Activated naive CD4-positive, alpha-beta T cell treated with anti-CD3 and anti-CD28 coated beads, Interleukin-2, amount 50 U/mL, for 16 hours (primary cell): ENCODE measurements around the gene ZNF888.
A peak's percentile ranks its signal among the peaks of the same experiment; 100 is the strongest.
"Not testable (repeated sequence)": the region's sequence is repeated elsewhere in the genome, so short reads cannot be mapped to it uniquely, and the experiment has no call there.

Source experiments
- DNase-seq: peaks from one replicate; pipeline ENCODE4 v3.0.0-alpha.2; 2020

Gene ZNF888

GRCh38 chr19:52941523-52941922, 18.3 kb upstream of the ZNF888 start:
- DNase-seq: not testable (repeated sequence)

DNA sequence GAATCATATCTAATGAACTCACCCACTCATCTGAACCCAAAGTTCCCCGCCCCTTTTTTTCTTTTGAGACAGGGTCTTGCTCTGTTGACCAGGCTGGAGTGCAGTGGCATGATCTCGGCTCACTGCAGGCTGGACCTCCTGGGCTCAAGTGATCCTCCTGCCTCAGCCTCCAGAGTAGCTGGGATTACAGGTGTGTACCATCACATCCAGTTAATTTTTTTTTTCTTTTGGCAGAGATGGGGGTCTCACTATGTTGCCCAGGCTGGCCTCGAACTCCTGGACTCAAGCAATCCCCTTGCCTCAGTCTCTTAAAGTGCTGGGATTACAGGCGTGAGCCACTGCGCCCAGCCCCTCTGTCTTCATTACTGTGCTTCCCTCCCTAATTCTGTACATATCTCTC, 17.7 kb upstream of the ZNF888 start:
- DNase-seq: not testable (repeated sequence)

- DNase-seq: no peak
These were observed 15.5 kb upstream of the ZNF888 start for GRCh38 chr19:52938761-52939160.

DNA sequence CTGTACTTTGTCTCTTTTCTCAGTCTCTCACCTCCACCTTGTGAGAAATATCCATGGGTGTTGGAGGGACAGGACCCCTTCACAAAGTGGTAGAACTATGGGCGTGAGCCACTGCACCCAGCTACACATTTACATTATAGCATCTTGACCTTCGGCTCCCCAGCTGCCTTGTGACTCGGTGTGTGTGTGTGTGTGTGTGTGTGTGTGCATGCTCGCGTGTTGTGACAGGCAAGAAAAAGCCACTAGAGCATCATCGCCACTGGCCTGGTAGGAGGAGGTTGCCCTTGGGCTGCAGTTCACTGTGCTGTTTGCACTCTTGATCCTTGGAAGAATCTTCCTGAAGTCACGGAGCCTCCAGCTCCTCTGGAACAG, 13.7 kb upstream of the ZNF888 start:
- no peak for DNase-seq

DNA sequence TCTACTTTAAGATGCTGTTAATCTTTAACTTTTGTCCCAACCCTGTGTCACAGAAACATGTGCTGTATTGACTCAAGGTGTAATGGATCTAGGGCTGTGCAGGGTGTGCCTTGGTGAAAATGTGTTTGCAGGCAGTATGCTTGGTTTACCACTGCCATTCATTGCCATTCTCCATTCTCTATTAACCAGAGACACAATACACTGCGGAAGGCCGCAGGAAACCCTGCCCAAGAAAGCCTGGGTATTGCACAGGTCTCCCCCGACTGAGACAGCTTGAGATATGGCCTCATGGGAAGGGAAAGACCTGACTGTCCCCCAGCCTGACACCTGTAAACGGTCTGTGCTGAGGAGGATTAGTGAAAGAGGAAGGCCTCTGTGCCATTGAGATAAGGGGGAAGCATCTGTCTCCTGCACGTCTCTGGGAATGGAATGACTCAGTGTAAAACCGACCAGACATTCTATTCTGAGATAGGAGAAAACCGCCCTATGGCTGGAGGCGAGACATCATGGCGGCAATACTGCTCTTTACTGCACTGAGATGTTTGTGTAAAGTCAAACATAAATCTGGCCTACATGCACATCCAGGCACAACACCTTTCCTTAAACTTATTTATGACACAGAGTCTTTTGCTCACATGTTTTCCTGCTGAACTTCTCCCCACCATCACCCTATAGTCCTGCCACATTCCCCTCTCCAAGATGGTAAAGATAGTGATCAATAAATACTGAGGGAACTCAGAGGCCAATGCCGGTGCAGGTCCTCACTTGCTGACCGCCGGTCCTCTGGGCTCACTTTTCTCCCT, 13.1 kb upstream of the ZNF888 start:
- no peak for DNase-seq

DNA sequence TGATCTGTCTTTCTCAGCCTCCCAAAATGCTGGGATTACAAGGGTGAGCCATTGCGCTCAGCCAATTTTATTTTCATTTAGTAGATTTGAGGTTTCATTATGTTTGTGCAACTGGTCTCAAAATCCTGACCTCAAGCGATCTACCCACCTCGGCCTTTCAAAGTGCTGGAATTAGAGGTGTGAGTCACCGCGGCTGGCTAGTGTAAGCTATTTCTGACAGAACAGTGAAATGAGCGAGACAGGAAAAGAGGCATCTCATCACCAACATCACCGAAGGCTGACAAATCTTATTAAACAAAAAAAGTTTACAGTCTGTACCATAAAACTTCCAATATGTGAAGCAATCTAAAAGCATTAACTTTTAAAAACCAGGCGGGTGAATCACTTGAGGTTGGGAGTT, 12.2 kb upstream of the ZNF888 start:
- no peak for DNase-seq

DNA sequence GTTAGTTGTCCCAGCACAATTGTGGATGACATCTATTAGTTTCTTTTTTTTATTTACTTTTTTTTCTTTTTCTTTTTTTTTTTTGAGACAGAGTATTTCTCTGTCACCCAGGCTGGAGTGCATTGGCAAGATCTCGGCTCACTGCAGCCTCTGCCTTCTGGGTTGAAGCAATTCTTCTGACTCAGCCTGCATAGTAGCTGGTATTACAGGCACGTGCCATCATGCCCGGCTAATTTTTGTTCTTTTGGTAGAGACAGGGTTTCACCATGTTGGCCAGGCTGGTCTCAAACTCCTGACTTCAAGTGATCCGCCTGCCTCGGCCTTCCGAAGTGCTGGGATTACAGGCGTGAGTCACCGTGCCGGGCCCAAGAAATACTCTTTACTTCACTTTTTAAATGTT, 1.4 kb upstream of the ZNF888 start:
- DNase-seq: not testable (repeated sequence)

- DNase-seq: no peak
These were observed 758 bp upstream of the ZNF888 start for GRCh38 chr19:52923778-52924593.

DNA sequence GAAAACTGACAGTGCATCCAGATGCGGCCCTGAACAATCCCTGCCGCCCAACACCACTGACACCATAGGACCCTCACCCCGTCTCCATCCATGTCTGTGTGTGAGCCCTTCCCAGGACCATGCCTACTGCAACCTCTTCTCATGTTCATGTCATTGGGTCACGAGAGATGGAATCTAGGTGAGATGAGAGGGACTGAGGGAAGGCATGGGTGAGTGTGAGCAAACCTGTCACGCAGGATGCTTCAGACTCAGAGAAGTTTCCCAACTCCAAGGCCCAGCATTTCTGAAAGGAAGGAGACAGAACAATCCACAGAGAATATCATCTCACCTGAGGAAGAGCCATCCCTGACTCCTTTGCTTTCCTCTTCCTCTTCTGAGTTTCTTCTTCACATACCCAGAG, 5.7 kb downstream of the ZNF888 start:
- DNase-seq: no peak

GRCh38 chr19:52910648-52911047, 12.6 kb downstream of the ZNF888 start:
- no peak for DNase-seq

DNA sequence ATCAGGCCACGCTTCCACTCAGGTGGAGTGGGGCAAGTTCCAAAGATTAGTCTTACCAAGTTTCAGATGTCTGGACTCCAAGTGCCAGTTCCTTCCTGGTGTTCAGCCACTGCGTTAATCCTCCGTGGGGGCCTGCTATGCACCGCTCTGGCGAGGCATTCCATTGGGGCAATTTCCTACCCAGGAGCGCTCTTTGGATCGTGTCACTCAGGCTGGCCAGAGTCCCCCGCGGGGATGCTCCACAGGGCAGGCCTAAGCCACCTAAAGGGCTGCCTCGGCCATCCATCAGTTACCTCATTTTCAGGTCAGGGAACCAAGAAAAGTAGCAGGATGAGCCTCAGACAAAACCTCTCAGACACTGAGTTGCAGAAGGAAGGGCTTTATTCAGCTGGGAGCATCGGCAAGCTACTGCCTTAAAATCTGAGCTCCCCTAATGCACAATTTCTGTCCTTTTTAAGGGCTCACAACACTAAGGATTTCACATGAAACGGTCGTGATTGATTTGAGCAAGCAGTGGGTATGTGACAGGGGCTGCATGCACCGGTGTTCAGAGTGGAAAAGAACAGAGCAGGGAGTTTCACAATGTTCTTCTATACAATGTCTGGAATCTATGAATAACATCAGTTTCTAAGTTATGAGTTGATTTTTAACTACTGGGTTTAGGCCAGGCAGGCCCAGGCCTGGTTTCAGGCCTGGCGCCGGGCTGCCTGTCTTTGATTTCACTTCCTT, 19.0 kb downstream of the ZNF888 start:
- not testable (repeated sequence) for DNase-seq

DNA sequence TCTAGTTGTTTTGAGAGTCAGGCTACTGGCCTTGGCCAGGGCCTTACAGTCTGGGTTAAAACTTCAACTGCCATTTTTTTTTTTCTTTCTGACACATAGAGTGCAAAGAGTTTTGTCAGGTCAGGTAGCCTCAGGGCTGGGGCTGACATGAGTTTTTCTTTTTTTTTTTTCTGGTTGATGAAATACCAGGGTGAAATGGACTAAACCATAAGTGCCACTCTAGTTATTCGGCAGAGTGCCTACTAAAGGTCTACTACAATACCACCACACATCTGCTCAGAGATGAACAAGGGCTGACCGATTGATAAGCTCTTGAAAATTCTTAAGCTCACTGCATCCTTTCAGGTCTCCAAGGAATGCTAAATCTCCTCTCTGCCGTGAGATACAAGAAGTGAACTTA, 21.4 kb downstream of the ZNF888 start:
- no peak for DNase-seq

DNA sequence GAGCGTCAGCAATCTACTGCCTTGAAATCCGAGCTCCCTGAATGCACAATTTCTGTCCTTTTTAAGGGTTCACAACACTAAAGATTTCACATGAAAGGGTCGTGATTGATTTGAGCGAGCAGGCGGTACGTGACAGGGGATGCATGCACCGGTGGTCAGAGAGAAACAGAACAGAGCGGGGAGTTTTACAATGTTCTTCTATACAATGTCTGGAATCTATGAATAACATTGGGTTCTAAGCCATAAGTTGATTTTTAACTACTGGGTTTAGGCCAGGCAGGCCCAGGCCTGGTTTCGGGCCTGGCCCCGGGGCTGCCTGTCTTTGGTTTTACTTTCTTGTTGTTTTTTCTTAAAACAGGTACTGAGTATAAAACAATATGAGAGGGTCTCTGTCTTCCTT, 24.6 kb downstream of the ZNF888 start:
- not testable (repeated sequence) for DNase-seq

DNA sequence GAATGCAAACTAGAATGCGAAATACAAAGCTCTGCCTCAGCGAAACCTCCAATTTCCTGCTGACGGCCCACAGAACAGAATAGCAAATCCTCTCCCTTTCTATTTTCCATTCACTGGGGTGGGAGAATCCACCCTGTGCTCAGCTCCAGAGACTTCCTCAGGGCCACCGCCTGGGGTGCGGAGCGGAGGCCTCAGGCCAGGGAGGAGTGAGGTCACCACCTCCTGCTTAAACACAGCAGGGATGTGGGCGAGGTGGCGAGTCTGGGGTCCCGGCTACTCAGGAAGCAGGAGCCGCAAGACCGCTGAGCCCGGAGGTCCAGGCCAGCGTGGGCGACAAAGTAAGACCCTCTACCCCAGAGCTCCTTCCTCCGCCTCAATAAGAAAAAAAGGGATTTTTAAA, 25.1 kb downstream of the ZNF888 start:
- no peak for DNase-seq

DNA sequence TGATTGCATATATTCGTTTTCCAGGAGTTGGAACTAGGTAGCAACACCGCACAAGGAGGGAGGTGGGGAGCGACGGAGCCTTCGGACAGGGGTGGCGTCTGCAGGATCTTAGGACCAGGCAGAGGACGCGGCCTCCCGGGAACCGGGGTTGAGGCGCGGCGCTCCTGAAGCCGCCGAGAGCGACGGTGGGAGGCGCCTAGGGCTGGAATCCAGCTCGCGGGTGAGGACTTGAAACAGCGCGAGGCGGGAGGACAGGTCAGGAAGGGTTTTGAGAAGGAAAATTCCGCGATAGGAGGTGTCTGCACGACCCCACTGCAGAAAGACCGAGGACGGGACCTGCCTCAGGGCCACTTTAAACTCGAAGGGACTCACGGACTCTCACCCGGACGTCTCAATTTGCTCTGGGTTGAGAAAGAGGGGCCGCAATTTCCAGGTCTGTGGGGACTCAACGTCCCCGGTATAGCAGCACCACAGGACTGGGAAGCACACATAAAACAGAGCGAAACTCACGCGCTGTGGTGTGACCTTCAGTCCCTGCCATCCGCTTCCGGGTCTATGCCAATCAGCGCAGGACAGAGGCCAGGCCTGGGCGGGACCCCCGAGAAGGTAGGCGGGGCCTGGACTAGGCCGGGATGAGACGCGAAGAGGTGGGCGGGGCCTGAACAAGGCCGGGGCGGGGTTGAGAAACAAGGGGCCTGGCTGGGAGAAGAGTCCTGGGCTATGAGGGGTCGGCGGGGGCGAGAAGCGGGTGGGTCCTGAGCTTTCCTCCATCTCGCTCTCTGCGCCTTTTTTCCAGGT, 25.9 kb downstream of the ZNF888 start, which contains the start of gene ZNF320:
Gene ZNF320 (minus strand): TSS at position 498 of the 798 bp plus-strand sequence. CDS start 7,380 bp downstream, outside the sequence.
- DNase-seq: peak; percentile 90

- DNase-seq: no peak
These were observed 26.6 kb downstream of the ZNF888 start for GRCh38 chr19:52896431-52897137.

DNA sequence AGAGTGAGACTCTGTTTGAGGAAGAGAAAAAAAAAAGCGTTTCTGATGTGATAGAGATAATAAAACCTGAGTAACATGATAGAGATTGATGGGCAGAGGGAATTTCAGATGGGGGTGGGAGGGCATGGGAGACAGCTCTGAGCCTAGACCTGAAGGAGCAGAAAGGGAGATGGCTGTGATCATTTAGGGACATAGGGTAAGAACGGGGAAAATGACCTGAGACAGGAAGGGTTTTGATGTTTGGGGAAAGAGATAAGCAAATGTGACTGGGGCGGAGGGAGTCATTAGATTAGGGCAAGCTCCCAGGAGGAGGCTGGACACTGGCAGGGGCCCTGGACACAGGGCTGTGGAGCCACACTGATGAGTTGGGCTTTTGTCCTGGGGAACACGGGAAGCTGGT, 31.9 kb downstream of the ZNF888 start:
- DNase-seq: no peak

- DNase-seq: no peak
These were observed 33.3 kb downstream of the ZNF888 start for GRCh38 chr19:52889931-52890330.

GRCh38 chr19:52889076-52889475, 34.2 kb downstream of the ZNF888 start:
- DNase-seq: no peak

DNA sequence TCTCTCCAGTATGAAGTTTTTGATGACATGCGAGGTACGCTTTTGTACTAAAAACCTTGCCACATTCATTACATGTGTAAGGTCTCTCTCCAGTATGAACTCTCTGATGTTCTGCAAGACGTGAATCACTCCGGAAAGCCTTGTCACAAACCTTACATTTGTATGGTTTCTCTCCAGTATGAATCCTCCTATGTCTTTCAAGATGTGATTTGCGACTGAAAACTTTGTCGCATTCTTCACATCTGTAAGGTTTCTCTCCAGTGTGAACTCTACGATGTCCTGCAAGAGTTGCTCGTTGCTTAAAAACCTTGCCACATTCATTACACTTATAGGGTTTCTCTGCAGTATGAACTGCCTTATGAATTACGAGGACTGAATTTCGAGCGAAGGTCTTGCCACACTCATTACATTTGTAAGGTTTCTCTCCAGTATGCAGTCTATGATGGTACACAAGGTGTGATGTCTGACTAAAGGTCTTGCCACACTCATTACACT, 42.3 kb downstream of the ZNF888 start:
- no peak for DNase-seq

DNA sequence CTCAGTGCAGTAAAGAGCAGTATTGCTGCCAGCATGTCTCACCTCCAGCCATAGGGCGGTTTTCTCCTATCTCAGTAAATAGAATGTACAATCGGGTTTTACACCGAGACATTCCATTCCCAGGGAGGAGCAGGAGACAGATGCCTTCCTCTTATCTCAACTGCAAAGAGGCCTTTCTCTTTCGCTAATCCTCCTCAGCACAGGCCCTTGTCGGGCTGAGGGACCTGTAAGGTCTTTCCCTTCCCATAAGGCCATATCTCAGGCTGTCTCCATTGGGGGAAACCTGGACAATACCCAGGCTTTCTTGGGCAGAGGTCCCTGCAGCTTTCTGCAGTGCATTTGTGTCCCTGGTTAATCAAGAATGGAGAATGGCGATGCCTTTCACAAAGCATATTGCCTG, 50.2 kb downstream of the ZNF888 start:
- not testable (repeated sequence) for DNase-seq

DNA sequence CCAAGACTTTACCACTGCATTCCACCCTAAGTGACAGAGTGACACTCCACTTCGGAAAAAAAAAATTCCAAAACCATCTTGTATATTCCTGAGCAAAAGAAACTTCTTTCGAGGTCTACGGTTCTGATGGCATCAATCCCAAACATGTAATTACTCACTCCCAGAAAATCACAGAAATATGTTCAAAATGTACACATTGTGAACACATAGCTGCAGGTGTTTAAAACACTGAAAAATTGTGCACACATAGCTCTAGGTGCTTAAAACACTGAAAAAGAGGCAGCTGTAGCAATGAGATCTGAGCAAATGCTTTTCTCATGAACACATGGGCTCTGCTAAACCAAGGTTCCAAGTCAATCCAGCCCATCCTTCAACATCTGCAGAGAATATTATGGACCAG, 51.8 kb downstream of the ZNF888 start:
- DNase-seq: no peak
